Panc1 (cell line): ENCODE data around the gene CCR7. TPM values are rescaled to one million over a fixed set of nuclear protein-coding genes. Genes with fewer than 3 reads are reported as not detected.

Experiments
- ATAC-seq: fragments of 200-7000 bp; cut with Tn5 transposase; 2 replicates; pipeline ENCODE4 v1.9.1; 2020; ENCODE audit warnings: mild to moderate bottlenecking, moderate library complexity
- BruUV-seq: library from RNA; stranded (reverse); fragments of 400-500 nt; replicated peaks from 2 replicates; lab custom pipeline; 2021; lab: Mats Ljungman, UMichigan
- CTCF ChIA-PET: fragments of 300-600 bp; sonication (Branson Sonifier 250); formaldehyde crosslinking; loops from one replicate; lab custom pipeline; 2022; ENCODE audit warnings: antibody characterized with exemption; lab: Charles Lee
- POLR2A ChIA-PET: fragments of 300-600 bp; sonication (Branson Sonifier 250); formaldehyde crosslinking; loops from one replicate; lab custom pipeline; 2022; ENCODE audit warnings: antibody characterized with exemption; lab: Charles Lee
- DNase-seq: peaks from one replicate; pipeline ENCODE4 v3.0.0-alpha.2; 2010; ENCODE audit warnings: low read depth, low spot score
- H3K27ac ChIP-seq: 2 replicates; pipeline ENCODE4 v1.5.1; 2011; ENCODE audit warnings: mild to moderate bottlenecking, low read length, inconsistent platforms
- H3K27me3 ChIP-seq: fragments of 200-500 bp; sonication (Bioruptor generic); 2 replicates; pipeline ENCODE4 v1.6.0; 2014; ENCODE audit warnings: low read length, inconsistent platforms; ENCODE audit not compliant: control insufficient read depth, insufficient read depth
- H3K36me3 ChIP-seq: fragments of 200-500 bp; sonication (Bioruptor generic); 2 replicates; pipeline ENCODE4 v1.5.1; 2014; ENCODE audit warnings: inconsistent platforms, mild to moderate bottlenecking, low read length, moderate library complexity; ENCODE audit not compliant: control insufficient read depth, insufficient read depth
- H3K4me1 ChIP-seq: 2 replicates; pipeline ENCODE4 v1.5.1; 2011; ENCODE audit warnings: inconsistent platforms, mild to moderate bottlenecking, low read length, moderate library complexity; ENCODE audit not compliant: control insufficient read depth, insufficient read depth
- H3K4me3 ChIP-seq, 2 experiments: 2 replicates each; pipeline ENCODE4 v1.5.1; 2011 to 2012; ENCODE audit warnings: low read depth in 2 of 2, low read length in 2 of 2, mild to moderate bottlenecking in 2 of 2, inconsistent platforms in 1 of 2, moderate library complexity in 1 of 2
- H3K9me3 ChIP-seq: fragments of 200-500 bp; sonication (Bioruptor generic); 2 replicates; pipeline ENCODE4 v1.5.1; 2014; ENCODE audit warnings: low read depth, mild to moderate bottlenecking, inconsistent platforms, low read length, moderate library complexity; ENCODE audit not compliant: control insufficient read depth, insufficient read depth
- POLR2AphosphoS5 ChIP-seq: IDR thresholded peaks from 2 replicates; pipeline ENCODE4 v1.6.1; 2012; ENCODE audit warnings: mild to moderate bottlenecking, low read depth, low read length, moderate library complexity
- SIN3A ChIP-seq: IDR thresholded peaks from 2 replicates; pipeline ENCODE4 v1.6.1; 2012; ENCODE audit warnings: low read depth, mild to moderate bottlenecking, low read length, moderate library complexity, borderline replicate concordance; ENCODE audit not compliant: insufficient read depth
- TCF7L2 ChIP-seq: IDR thresholded peaks from 2 replicates; pipeline ENCODE4 v1.6.1; 2011; ENCODE audit warnings: mild to moderate bottlenecking, low read depth, low read length, inconsistent platforms
- in situ Hi-C: cut with HindIII; loops from 2 replicates; pipeline ENCODE4 v1.10.0; 2016; ENCODE audit warnings: low sequenced_read_pairs, low pct_unique_long_range_greater_than_20kb
- intact Hi-C: fragments of 100-400 bp; cut with micrococcal nuclease; formaldehyde crosslinking; loops from one replicate; pipeline ENCODE4 v1.10.0; 2022; ENCODE audit not compliant: unreplicated experiment
- total RNA-seq: library from RNA; stranded (reverse); gene quantifications from one replicate; pipeline ENCODE4 v1.2.1, GENCODE V29; 2021; ENCODE audit not compliant: unreplicated experiment
- TF ChIP-seq, protein P1 (sequence below): fragments of 450-650 bp; IDR thresholded peaks from 2 replicates; pipeline ENCODE4 v1.5.1; 2017; ENCODE audit warnings: mild to moderate bottlenecking
- TF ChIP-seq, protein P2 (sequence below), 2 experiments: IDR thresholded peaks; 2 replicates each; pipeline ENCODE4 v1.6.1; 2011 to 2012; ENCODE audit warnings: low read depth in 2 of 2, control low read depth in 1 of 2, low read length in 1 of 2, mild to moderate bottlenecking in 1 of 2, moderate library complexity in 1 of 2; ENCODE audit not compliant: insufficient read depth in 1 of 2

The CCR7 gene
- total RNA-seq, 1 experiment from 2014 or later: 0.44 TPM

DNA sequence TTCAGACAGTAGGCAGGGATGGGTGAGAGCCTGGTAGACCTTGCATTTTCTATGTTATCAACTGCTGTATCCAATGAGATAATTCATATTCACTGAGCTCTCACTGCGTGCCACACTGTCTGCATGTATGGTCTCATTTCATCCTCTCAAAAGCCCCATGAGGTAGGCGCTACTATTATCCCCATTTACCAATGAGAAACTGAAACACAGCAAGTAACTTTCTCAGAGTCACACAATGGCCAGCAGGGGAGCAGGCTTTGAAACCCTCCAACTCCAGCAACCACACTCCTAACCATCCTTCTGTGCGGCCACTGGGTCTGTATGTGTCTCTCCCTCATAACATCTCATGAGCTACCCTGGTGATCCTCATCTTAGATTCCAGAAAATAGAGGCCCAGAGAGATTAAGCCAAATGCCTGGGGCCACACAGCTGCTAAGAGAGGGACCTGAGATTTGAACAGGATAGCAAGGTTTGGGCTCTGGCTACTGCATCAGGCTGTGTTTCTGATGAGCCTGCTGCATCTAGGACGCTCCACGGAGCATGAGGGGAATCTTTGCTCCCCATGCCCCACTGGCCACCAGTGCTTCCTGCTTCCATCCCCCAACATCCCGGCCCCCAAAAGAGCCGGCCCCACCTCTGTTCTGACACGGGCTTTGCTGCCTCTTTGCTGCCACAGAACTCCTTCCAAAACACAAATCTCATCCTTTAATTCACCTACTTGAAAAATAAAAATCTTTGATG is 3.2 kb downstream of the CCR7 start:
- in situ Hi-C loops: loop anchor here (5.0 kb wide), 1 partner anchor 40 kb away; no protein-coding TSS in a partner anchor
- POLR2A ChIA-PET: no interaction called here
- Histone ChIP-seq H3K27ac (no peak overlapping the region), H3K9me3 (peaks cover under 1% of the 10 kb centered on the region; the same call in 1 of the 2 replicates), H3K36me3 (no peaks in the 10 kb centered on the region), H3K4me3 (no peak overlapping the region), H3K4me1 (peaks cover 14% of the 10 kb centered on the region), H3K27me3 (peaks cover 8% of the 10 kb centered on the region; the same call in 1 of the 2 replicates)
- TF ChIP-seq TCF7L2: no peak
- TF ChIP-seq, protein P1, sequence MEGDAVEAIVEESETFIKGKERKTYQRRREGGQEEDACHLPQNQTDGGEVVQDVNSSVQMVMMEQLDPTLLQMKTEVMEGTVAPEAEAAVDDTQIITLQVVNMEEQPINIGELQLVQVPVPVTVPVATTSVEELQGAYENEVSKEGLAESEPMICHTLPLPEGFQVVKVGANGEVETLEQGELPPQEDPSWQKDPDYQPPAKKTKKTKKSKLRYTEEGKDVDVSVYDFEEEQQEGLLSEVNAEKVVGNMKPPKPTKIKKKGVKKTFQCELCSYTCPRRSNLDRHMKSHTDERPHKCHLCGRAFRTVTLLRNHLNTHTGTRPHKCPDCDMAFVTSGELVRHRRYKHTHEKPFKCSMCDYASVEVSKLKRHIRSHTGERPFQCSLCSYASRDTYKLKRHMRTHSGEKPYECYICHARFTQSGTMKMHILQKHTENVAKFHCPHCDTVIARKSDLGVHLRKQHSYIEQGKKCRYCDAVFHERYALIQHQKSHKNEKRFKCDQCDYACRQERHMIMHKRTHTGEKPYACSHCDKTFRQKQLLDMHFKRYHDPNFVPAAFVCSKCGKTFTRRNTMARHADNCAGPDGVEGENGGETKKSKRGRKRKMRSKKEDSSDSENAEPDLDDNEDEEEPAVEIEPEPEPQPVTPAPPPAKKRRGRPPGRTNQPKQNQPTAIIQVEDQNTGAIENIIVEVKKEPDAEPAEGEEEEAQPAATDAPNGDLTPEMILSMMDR: peak; percentile 26; the same call in 1 of the 2 replicates
- CTCF ChIA-PET: interaction anchor here (0.7 to 1.1 kb wide), 2 partner anchors 28 to 111 kb away, joined by 3 to 4 read pairs; no protein-coding TSS in a partner anchor
- intact Hi-C loops: no loop called here
- BruUV-seq: no TSS peak
- ATAC-seq (no peak), DNase-seq (no peak)

DNA sequence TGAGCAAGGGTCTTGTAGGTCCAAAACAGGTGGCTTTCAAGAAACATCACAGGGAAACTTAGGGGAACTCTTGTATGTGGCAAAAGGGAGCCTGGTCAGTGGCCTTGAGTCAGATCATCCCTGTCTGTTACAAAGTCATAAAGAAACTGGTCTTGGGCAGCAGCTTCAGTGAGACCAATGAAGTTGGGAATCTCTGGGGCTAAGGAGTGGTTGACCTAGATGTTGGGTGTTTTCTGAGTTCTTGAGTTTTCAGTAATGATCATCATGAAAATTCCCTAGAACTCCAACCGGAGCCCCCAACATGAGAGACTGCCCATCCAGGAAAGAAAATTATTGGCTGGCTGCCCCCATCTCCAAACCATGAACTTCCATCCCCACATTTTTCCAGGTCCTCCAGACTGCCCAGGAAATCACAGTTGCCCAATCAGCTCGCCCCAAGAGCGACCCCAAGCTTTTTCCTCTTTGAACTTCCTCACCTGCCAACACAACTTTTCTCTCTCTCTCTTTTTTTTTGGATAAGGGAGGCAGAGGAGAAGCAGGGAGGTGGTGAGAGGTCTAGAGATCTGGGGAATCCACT is 3.9 kb downstream of the CCR7 start:
- Histone ChIP-seq H3K36me3 (no peaks in the 10 kb centered on the region), H3K4me3 (no peak overlapping the region), H3K27ac (no peak overlapping the region), H3K4me1 (peaks cover 14% of the 10 kb centered on the region), H3K9me3 (no peaks in the 10 kb centered on the region), H3K27me3 (peaks cover 10% of the 10 kb centered on the region; the same call in 1 of the 2 replicates)
- in situ Hi-C loops (loop anchor here (5.0 kb wide), 1 partner anchor 39 kb away; no protein-coding TSS in a partner anchor), intact Hi-C loops (no loop called here)
- ChIA-PET CTCF (interaction anchor here (0.7 to 1.6 kb wide), 2 partner anchors 16 to 110 kb away, joined by 3 to 5 read pairs; no protein-coding TSS in a partner anchor), POLR2A (no interaction called here)
- TF ChIP-seq, protein P1: no peak
- no peak for TF ChIP-seq SIN3A
- TF ChIP-seq, protein P2, sequence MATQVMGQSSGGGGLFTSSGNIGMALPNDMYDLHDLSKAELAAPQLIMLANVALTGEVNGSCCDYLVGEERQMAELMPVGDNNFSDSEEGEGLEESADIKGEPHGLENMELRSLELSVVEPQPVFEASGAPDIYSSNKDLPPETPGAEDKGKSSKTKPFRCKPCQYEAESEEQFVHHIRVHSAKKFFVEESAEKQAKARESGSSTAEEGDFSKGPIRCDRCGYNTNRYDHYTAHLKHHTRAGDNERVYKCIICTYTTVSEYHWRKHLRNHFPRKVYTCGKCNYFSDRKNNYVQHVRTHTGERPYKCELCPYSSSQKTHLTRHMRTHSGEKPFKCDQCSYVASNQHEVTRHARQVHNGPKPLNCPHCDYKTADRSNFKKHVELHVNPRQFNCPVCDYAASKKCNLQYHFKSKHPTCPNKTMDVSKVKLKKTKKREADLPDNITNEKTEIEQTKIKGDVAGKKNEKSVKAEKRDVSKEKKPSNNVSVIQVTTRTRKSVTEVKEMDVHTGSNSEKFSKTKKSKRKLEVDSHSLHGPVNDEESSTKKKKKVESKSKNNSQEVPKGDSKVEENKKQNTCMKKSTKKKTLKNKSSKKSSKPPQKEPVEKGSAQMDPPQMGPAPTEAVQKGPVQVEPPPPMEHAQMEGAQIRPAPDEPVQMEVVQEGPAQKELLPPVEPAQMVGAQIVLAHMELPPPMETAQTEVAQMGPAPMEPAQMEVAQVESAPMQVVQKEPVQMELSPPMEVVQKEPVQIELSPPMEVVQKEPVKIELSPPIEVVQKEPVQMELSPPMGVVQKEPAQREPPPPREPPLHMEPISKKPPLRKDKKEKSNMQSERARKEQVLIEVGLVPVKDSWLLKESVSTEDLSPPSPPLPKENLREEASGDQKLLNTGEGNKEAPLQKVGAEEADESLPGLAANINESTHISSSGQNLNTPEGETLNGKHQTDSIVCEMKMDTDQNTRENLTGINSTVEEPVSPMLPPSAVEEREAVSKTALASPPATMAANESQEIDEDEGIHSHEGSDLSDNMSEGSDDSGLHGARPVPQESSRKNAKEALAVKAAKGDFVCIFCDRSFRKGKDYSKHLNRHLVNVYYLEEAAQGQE (IDR thresholded peaks at IDR 0.05; ENCODE audit: insufficient read depth in 1 of 2, low read depth in 2 of 2, low read length in 1 of 2): no peak
- TF ChIP-seq TCF7L2: no peak
- no peak for TF ChIP-seq POLR2AphosphoS5
- DNase-seq (no peak), ATAC-seq (no peak)
- no TSS peak for BruUV-seq
